Fibroblast of villous mesenchyme (primary cell): ENCODE data around the gene CFAP54. TPM values are rescaled to one million over a fixed set of nuclear protein-coding genes. Genes with fewer than 3 reads are reported as not detected.

Experiments
- DNase-seq: peaks from one replicate; pipeline ENCODE4 v3.0.0-alpha.2; 2010; ENCODE audit warnings: low read depth
- H3K4me3 ChIP-seq: 2 replicates; pipeline ENCODE4 v1.5.1; 2011; ENCODE audit warnings: low read depth, mild to moderate bottlenecking, low read length
- CTCF ChIP-seq: IDR thresholded peaks from 2 replicates; pipeline ENCODE4 v1.5.1; 2012; ENCODE audit warnings: low read depth, mild to moderate bottlenecking, low read length; ENCODE audit not compliant: insufficient read depth
- total RNA-seq: library from RNA; depleted of rRNA; stranded (reverse); fragments of >200 nt; gene quantifications from 2 replicates; pipeline ENCODE4 v1.2.3, GENCODE V29; 2012

CFAP54 gene
- total RNA-seq, 1 donor = 0.86 TPM

- TF ChIP-seq CTCF = no peak
- no peak overlapping the region for H3K4me3 ChIP-seq
- peak; percentile 12 for DNase-seq
These were observed 21.0 kb downstream of the CFAP54 start for GRCh38 chr12:96510306-96510764.

GRCh38 chr12:96513166-96513565, 23.8 kb downstream of the CFAP54 start:
- H3K4me3 ChIP-seq = no peak overlapping the region
- DNase-seq = no peak
- no peak for TF ChIP-seq CTCF

DNA sequence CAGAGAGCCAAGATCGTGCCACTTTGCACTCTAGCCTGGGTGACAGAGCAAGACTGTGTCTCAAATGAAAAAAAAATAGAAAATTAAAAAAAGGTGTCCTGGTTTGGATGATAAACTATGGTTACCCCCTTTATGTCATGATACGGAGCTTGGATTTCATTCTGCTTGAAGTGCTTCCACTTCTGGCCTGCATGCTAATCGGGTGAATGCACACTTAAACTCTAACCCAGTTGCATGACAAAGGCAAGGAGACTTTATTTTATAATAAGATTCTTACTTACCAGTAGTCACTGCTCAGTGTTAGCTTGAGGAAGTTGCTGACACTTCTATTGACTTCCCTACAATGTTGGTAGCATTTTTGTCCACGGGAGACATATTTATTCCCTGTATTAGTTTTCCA, 24.3 kb downstream of the CFAP54 start:
- no peak for DNase-seq
- TF ChIP-seq CTCF = no peak
- no peak overlapping the region for H3K4me3 ChIP-seq

- no peak overlapping the region for H3K4me3 ChIP-seq
- DNase-seq = no peak
- no peak for TF ChIP-seq CTCF
These were observed 25.0 kb downstream of the CFAP54 start for GRCh38 chr12:96514328-96514727.

GRCh38 chr12:96516472-96517430, 27.4 kb downstream of the CFAP54 start:
- DNase-seq = peak; percentile 89
- TF ChIP-seq CTCF = peak; percentile 63
- H3K4me3 ChIP-seq = no peak overlapping the region

- no peak for TF ChIP-seq CTCF
- no peak for DNase-seq
- H3K4me3 ChIP-seq = no peak overlapping the region
These were observed 31.4 kb downstream of the CFAP54 start for GRCh38 chr12:96520767-96521166.
